Fibroblast of lung (primary cell): ENCODE data around the gene APBA1. TPM values are rescaled to one million over a fixed set of nuclear protein-coding genes. Genes with fewer than 3 reads are reported as not detected.

ENCODE experiments used
- DNase-seq, 2 donors: peaks; one replicate each; pipeline versions ENCODE4 v3.0.0 to v3.0.0-alpha.2; 2010; ENCODE audit warnings: low read depth in 2 of 2
- H2AFZ ChIP-seq: 2 replicates; pipeline ENCODE4 v1.5.1; 2012; ENCODE audit warnings: low read length, control low read depth, inconsistent platforms
- H3K27ac ChIP-seq: 2 replicates; pipeline ENCODE4 v1.5.1; 2011; ENCODE audit warnings: low read length, control low read depth; ENCODE audit not compliant: insufficient read depth
- H3K27me3 ChIP-seq: 2 replicates; pipeline ENCODE4 v1.5.1; 2011; ENCODE audit warnings: mild to moderate bottlenecking, low read length; ENCODE audit not compliant: control insufficient read depth, insufficient read depth
- H3K36me3 ChIP-seq: 2 replicates; pipeline ENCODE4 v1.5.1; 2011; ENCODE audit warnings: low read length; ENCODE audit not compliant: control insufficient read depth, insufficient read depth
- H3K4me1 ChIP-seq: 2 replicates; pipeline ENCODE4 v1.5.1; 2011; ENCODE audit warnings: low read length; ENCODE audit not compliant: control insufficient read depth, insufficient read depth; ENCODE audit errors: extremely low read depth
- H3K4me2 ChIP-seq: 2 replicates; pipeline ENCODE4 v1.5.1; 2011; ENCODE audit warnings: low read length, control low read depth; ENCODE audit not compliant: insufficient read depth; ENCODE audit errors: extremely low read depth
- H3K4me3 ChIP-seq, 4 experiments: fragments of 200-600 bp in 1 of 4; sonication (generic) in 1 of 4; replicated peaks in 1 of 4; 2 replicates each; pipeline ENCODE4 v1.5.1; 2011 to 2016; ENCODE audit warnings: low read length in 4 of 4, low read depth in 3 of 4, mild to moderate bottlenecking in 3 of 4, control low read depth in 2 of 4, inconsistent platforms in 1 of 4, mixed read lengths in 1 of 4; ENCODE audit not compliant: insufficient read depth in 1 of 4; ENCODE audit errors: control extremely low read depth in 1 of 4
- H3K79me2 ChIP-seq: 2 replicates; pipeline ENCODE4 v1.5.1; 2012; ENCODE audit warnings: mild to moderate bottlenecking, low read length, inconsistent platforms; ENCODE audit not compliant: control insufficient read depth, insufficient read depth
- H3K9ac ChIP-seq: 2 replicates; pipeline ENCODE4 v1.5.1; 2011; ENCODE audit warnings: mild to moderate bottlenecking, low read length, control low read depth; ENCODE audit not compliant: insufficient read depth
- H3K9me3 ChIP-seq: 2 replicates; pipeline ENCODE4 v1.5.1; 2012; ENCODE audit warnings: low read depth, low read length; ENCODE audit not compliant: control insufficient read depth, insufficient read depth
- H4K20me1 ChIP-seq: 2 replicates; pipeline ENCODE4 v1.5.1; 2011; ENCODE audit warnings: low read length; ENCODE audit not compliant: control insufficient read depth, insufficient read depth; ENCODE audit errors: extremely low read depth
- EZH2 ChIP-seq: IDR thresholded peaks from 2 replicates; pipeline ENCODE4 v1.5.1; 2012; ENCODE audit warnings: low read length, control low read depth, mild to moderate bottlenecking; ENCODE audit errors: missing control alignments
- polyA plus RNA-seq, 2 donors: library from polyadenylated mRNA; depleted of rRNA in 1 of 2; stranded (reverse) in 1 of 2; unstranded in 1 of 2; fragments of >200 nt; gene quantifications; 2 replicates each; pipeline ENCODE4 v1.2.1, GENCODE V29; 2011 to 2012; ENCODE audit warnings: missing spikeins in 1 of 2
- total RNA-seq: library from RNA; depleted of rRNA; stranded (reverse); fragments of >200 nt; gene quantifications from 2 replicates; pipeline ENCODE4 v1.2.1, GENCODE V29; 2014
- TF ChIP-seq, protein P1 (sequence below), 2 donors: IDR thresholded peaks in 1 of 2; conservative IDR thresholded peaks in 1 of 2; 1 replicate in 1 of 2; 2 replicates in 1 of 2; pipeline ENCODE4 v1.5.1; 2011 to 2012; ENCODE audit warnings: low read length in 2 of 2, control low read depth in 1 of 2, inconsistent platforms in 1 of 2, low read depth in 1 of 2, mild to moderate bottlenecking in 1 of 2

The APBA1 gene
- total and polyA plus RNA-seq, 2 donors (not counting 1 experiment from before 2014, with no cell fraction given): 5.0 to 8.8 TPM

DNA sequence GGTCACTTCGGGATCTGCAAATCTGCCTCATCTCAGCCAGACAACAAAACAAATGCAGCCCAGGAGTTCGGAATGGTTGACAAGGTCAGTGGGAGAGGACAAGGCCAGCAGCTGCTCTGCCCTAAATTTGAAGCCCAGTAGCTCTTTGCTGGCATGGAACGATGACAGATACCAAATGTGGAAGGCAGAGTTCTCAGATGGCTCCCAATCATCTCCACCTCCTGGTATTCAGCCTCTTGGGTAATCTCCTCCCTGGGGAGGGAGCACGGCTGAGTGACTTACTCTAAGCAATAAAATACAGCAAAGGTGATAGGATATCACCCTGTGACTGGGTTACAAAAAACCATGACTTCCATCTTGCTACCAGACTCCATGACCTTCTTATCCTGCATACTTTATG is 174.4 kb downstream of the APBA1 start:
- Histone ChIP-seq H2AFZ (no peak overlapping the region), H3K4me1 (no peaks in the 10 kb centered on the region), H3K79me2 (no peaks in the 10 kb centered on the region), H3K4me2 (no peak overlapping the region), H3K9ac (no peak overlapping the region), H3K4me3 (no peak overlapping the region), H3K27me3 (no peaks in the 10 kb centered on the region), H3K9me3 (no peaks in the 10 kb centered on the region), H3K27ac (no peak overlapping the region), H4K20me1 (no peaks in the 10 kb centered on the region), H3K36me3 (no peaks in the 10 kb centered on the region)
- TF ChIP-seq EZH2: no peak
- TF ChIP-seq, protein P1, sequence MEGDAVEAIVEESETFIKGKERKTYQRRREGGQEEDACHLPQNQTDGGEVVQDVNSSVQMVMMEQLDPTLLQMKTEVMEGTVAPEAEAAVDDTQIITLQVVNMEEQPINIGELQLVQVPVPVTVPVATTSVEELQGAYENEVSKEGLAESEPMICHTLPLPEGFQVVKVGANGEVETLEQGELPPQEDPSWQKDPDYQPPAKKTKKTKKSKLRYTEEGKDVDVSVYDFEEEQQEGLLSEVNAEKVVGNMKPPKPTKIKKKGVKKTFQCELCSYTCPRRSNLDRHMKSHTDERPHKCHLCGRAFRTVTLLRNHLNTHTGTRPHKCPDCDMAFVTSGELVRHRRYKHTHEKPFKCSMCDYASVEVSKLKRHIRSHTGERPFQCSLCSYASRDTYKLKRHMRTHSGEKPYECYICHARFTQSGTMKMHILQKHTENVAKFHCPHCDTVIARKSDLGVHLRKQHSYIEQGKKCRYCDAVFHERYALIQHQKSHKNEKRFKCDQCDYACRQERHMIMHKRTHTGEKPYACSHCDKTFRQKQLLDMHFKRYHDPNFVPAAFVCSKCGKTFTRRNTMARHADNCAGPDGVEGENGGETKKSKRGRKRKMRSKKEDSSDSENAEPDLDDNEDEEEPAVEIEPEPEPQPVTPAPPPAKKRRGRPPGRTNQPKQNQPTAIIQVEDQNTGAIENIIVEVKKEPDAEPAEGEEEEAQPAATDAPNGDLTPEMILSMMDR (conservative IDR thresholded peaks at IDR 0.05 in 1 of 2, IDR thresholded peaks at IDR 0.05 in 1 of 2; ENCODE audit: low read depth in 1 of 2, low read length in 2 of 2): no peak
- no peak for DNase-seq

DNA sequence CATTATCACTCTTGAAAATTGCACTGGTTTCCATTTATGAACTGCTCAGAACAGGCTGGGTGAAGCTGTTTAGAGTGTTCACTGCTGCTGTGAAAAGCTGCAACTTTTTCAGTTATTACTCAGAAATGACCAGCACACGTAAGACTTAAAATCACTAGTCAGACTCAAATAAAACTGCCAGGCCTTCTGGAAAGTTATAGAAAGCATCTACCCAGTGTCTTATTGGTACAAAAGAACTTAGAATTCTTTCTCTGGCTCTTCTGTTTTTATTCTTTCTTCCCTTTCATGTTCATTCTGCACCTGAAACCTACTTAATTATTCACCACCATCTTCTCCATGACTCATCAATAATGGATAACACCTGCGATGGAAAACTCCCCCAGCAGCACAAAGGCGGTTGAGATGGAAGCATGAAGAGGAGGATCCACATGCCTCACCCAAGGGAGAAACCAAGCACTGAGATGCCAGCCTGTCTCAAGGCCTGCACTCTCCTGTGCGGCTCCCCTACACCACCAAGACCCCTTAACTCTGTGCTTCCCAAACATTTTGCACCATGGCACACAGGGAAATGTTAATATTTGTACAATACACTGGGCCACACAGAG is 175.2 kb downstream of the APBA1 start:
- H3K27me3 ChIP-seq: no peaks in the 10 kb centered on the region
- no peak overlapping the region for H3K9ac ChIP-seq
- no peak overlapping the region for H3K4me2 ChIP-seq
- no peak overlapping the region for H2AFZ ChIP-seq
- no peaks in the 10 kb centered on the region for H3K79me2 ChIP-seq
- no peaks in the 10 kb centered on the region for H4K20me1 ChIP-seq
- H3K27ac ChIP-seq: no peak overlapping the region
- TF ChIP-seq EZH2: no peak
- TF ChIP-seq, protein P1 (conservative IDR thresholded peaks at IDR 0.05 in 1 of 2, IDR thresholded peaks at IDR 0.05 in 1 of 2; ENCODE audit: low read depth in 1 of 2, low read length in 2 of 2): no peak
- H3K4me3 ChIP-seq: no peak overlapping the region
- DNase-seq: no peak
- H3K36me3 ChIP-seq: no peaks in the 10 kb centered on the region
- H3K9me3 ChIP-seq: no peaks in the 10 kb centered on the region
- no peaks in the 10 kb centered on the region for H3K4me1 ChIP-seq

DNA sequence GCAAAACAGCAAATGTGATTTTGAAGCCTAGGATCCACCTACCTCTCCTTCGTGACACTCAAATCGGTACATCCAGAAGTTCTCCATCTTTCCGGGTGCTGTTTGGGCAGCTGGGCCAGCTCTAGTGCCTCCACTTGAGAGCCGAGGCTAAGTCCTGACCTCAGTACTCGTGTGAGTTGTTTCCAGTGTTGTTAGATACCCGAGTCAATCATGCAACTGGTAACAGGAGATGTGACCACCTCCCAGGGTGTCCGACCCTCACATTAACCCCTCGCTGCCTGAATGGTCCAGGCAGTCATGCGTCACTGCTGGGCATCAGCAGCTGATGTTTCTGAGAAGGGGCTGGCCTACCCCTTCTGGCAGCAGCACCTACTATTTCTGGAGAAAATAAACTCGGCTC is 176.9 kb downstream of the APBA1 start:
- Histone ChIP-seq H3K9me3 (no peaks in the 10 kb centered on the region), H4K20me1 (no peaks in the 10 kb centered on the region), H3K27ac (no peak overlapping the region), H3K79me2 (no peaks in the 10 kb centered on the region), H3K4me2 (no peak overlapping the region), H3K36me3 (no peaks in the 10 kb centered on the region), H3K9ac (no peak overlapping the region), H2AFZ (no peak overlapping the region), H3K4me3 (no peak overlapping the region), H3K27me3 (no peaks in the 10 kb centered on the region), H3K4me1 (no peaks in the 10 kb centered on the region)
- no peak for DNase-seq
- no peak for TF ChIP-seq EZH2
- TF ChIP-seq, protein P1 (conservative IDR thresholded peaks at IDR 0.05 in 1 of 2, IDR thresholded peaks at IDR 0.05 in 1 of 2; ENCODE audit: low read depth in 1 of 2, low read length in 2 of 2): no peak
